Esophagus squamous epithelium (tissue), 4 donors: ENCODE results near the gene CCNY.

Experiments
- POLR2A ChIP-seq, 4 donors: fragments of 450-650 bp; IDR thresholded peaks; one replicate each; pipeline ENCODE4 v1.6.1; 2017; ENCODE audit warnings: antibody characterized with exemption in 4 of 4, mild to moderate bottlenecking in 4 of 4, moderate library complexity in 3 of 4
- TF ChIP-seq, protein P1 (sequence below), 6 experiments: fragments of 450-650 bp in 4 of 6; fragments of 200-600 bp in 2 of 6; sonication (generic) in 2 of 6; IDR thresholded peaks; one replicate each; pipeline ENCODE4 v1.5.1; 2016 to 2019; ENCODE audit warnings: antibody characterized with exemption in 6 of 6, mild to moderate bottlenecking in 4 of 6, moderate library complexity in 4 of 6

DNA sequence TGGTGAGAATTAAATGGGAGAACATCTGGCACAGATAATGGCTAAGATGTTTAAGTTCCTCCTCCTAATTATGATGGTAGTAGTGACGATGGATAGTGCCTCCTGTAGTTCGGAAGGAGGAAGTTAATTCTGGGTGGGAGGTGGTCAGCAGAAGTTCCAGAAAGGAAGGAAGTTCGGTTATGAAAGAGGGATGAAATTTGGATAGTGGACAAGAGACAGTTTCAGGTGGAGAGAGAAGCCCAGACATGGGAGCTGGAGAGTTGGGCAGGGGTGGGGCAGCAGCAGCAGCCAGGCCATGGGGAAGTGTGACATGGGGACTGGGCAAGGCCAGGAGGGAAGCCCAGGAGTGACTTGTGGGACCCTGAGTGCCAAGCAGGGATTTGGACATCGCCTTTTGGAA is 99.5 kb downstream of the CCNY start:
- TF ChIP-seq, protein P1, sequence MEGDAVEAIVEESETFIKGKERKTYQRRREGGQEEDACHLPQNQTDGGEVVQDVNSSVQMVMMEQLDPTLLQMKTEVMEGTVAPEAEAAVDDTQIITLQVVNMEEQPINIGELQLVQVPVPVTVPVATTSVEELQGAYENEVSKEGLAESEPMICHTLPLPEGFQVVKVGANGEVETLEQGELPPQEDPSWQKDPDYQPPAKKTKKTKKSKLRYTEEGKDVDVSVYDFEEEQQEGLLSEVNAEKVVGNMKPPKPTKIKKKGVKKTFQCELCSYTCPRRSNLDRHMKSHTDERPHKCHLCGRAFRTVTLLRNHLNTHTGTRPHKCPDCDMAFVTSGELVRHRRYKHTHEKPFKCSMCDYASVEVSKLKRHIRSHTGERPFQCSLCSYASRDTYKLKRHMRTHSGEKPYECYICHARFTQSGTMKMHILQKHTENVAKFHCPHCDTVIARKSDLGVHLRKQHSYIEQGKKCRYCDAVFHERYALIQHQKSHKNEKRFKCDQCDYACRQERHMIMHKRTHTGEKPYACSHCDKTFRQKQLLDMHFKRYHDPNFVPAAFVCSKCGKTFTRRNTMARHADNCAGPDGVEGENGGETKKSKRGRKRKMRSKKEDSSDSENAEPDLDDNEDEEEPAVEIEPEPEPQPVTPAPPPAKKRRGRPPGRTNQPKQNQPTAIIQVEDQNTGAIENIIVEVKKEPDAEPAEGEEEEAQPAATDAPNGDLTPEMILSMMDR (IDR thresholded peaks at IDR 0.05) = no peak
- no peak for TF ChIP-seq POLR2A (IDR thresholded peaks at IDR 0.05)
